IMR-90 (cell line): Measurements from ENCODE around the gene IP6K2. TPM values are rescaled to one million over a fixed set of nuclear protein-coding genes. Genes with fewer than 3 reads are reported as not detected.

Experiments
- ATAC-seq: fragments of 200-7000 bp; cut with Tn5 transposase; 2 replicates; pipeline ENCODE4 v1.9.1; 2020; ENCODE audit warnings: low read depth, mild to moderate bottlenecking, moderate library complexity
- BruUV-seq: library from RNA; stranded (reverse); fragments of 400-500 nt; replicated peaks from 2 replicates; lab custom pipeline; 2021; lab: Mats Ljungman, UMichigan
- CTCF ChIA-PET: fragments of 300-600 bp; formaldehyde crosslinking; extraction: SDS; loops from one replicate; lab custom pipeline; 2021; ENCODE audit warnings: antibody characterized with exemption; lab: Yijun Ruan, JAX
- POLR2A ChIA-PET: fragments of 300-600 bp; sonication (Branson Sonifier 250); formaldehyde crosslinking; loops from one replicate; lab custom pipeline; 2022; ENCODE audit warnings: antibody characterized with exemption; ENCODE audit not compliant: unreplicated experiment; lab: Charles Lee
- DNase-seq: peaks from one replicate; pipeline ENCODE4 v3.0.0; 2013
- H2AFZ ChIP-seq: replicated peaks from 2 replicates; pipeline ENCODE3; 2013; ENCODE audit warnings: low read length, mild to moderate bottlenecking; ENCODE audit not compliant: poor library complexity
- H2AK5ac ChIP-seq: 2 replicates; pipeline ENCODE4 v1.6.1; 2013; ENCODE audit warnings: low read depth, low read length, inconsistent platforms
- H2AK9ac ChIP-seq: replicated peaks from 2 replicates; pipeline ENCODE3; 2013; ENCODE audit warnings: mild to moderate bottlenecking, low read depth, low read length, moderate library complexity; ENCODE audit not compliant: poor library complexity
- H2BK120ac ChIP-seq: 2 replicates; pipeline ENCODE4 v1.6.1; 2013; ENCODE audit warnings: low read depth, low read length, inconsistent platforms
- H2BK15ac ChIP-seq: 3 replicates; pipeline ENCODE4 v1.6.1; 2013; ENCODE audit warnings: low read depth, low read length, inconsistent platforms
- H2BK20ac ChIP-seq: 2 replicates; pipeline ENCODE4 v1.6.1; 2013; ENCODE audit warnings: low read depth, mild to moderate bottlenecking, inconsistent platforms, low read length, moderate library complexity
- H2BK5ac ChIP-seq: 2 replicates; pipeline ENCODE4 v1.6.1; 2013; ENCODE audit warnings: mild to moderate bottlenecking, low read depth, low read length, inconsistent platforms; ENCODE audit not compliant: poor library complexity, severe bottlenecking
- H3K14ac ChIP-seq: replicated peaks from 2 replicates; pipeline ENCODE4 v1.6.1; 2013; ENCODE audit warnings: low read depth, low read length, inconsistent platforms
- H3K18ac ChIP-seq: 2 replicates; pipeline ENCODE4 v1.6.1; 2013; ENCODE audit warnings: low read depth, low read length, control low read depth
- H3K23ac ChIP-seq: 2 replicates; pipeline ENCODE4 v1.6.1; 2013; ENCODE audit warnings: low read depth, low read length, inconsistent platforms
- H3K27ac ChIP-seq: 2 replicates; pipeline ENCODE4 v1.5.1; 2013; ENCODE audit warnings: mild to moderate bottlenecking, control low read depth, low read length; ENCODE audit not compliant: insufficient read depth
- H3K27me3 ChIP-seq: 2 replicates; pipeline ENCODE4 v1.6.1; 2013; ENCODE audit warnings: low read length; ENCODE audit not compliant: control insufficient read depth, insufficient read depth
- H3K36me3 ChIP-seq: 2 replicates; pipeline ENCODE4 v1.6.1; 2013; ENCODE audit warnings: low read length, mixed read lengths; ENCODE audit not compliant: control insufficient read depth, insufficient read depth
- H3K4ac ChIP-seq: 2 replicates; pipeline ENCODE4 v1.6.1; 2013; ENCODE audit warnings: low read depth, low read length, inconsistent platforms
- H3K4me1 ChIP-seq: 2 replicates; pipeline ENCODE4 v1.6.1; 2013; ENCODE audit warnings: low read length, mixed read lengths; ENCODE audit not compliant: control insufficient read depth, insufficient read depth
- H3K4me2 ChIP-seq: 2 replicates; pipeline ENCODE4 v1.6.1; 2013; ENCODE audit warnings: low read depth, mild to moderate bottlenecking, control low read depth, low read length, moderate library complexity
- H3K4me3 ChIP-seq: 2 replicates; pipeline ENCODE4 v1.5.1; 2013; ENCODE audit warnings: low read depth, mild to moderate bottlenecking, control low read depth, low read length, moderate library complexity; ENCODE audit not compliant: insufficient read depth
- H3K56ac ChIP-seq: 2 replicates; pipeline ENCODE4 v1.6.1; 2013; ENCODE audit warnings: low read length, inconsistent platforms; ENCODE audit not compliant: insufficient read depth; ENCODE audit errors: extremely low read depth
- H3K79me1 ChIP-seq, 2 experiments: 2 replicates each; pipeline ENCODE4 v1.6.1; 2013; ENCODE audit warnings: low read length in 2 of 2, inconsistent platforms in 1 of 2, low read depth in 1 of 2
- H3K9ac ChIP-seq: 2 replicates; pipeline ENCODE4 v1.6.1; 2013; ENCODE audit warnings: low read depth, low read length, control low read depth
- H3K9me1 ChIP-seq: 2 replicates; pipeline ENCODE4 v1.6.1; 2013; ENCODE audit warnings: low read length, inconsistent platforms; ENCODE audit not compliant: insufficient read depth
- H3K9me3 ChIP-seq: 2 replicates; pipeline ENCODE4 v1.6.1; 2013; ENCODE audit warnings: low read length; ENCODE audit not compliant: control insufficient read depth, insufficient read depth
- H4K20me1 ChIP-seq: 2 replicates; pipeline ENCODE4 v1.6.1; 2013; ENCODE audit warnings: low read length, inconsistent platforms; ENCODE audit not compliant: insufficient read depth
- H4K5ac ChIP-seq: 2 replicates; pipeline ENCODE4 v1.6.1; 2013; ENCODE audit warnings: mild to moderate bottlenecking, low read depth, low read length, control low read depth
- H4K8ac ChIP-seq, 2 experiments: 2 replicates each; pipeline ENCODE4 v1.6.1; 2013; ENCODE audit warnings: low read depth in 2 of 2, low read length in 2 of 2, control low read depth in 1 of 2, inconsistent platforms in 1 of 2
- H4K91ac ChIP-seq: 2 replicates; pipeline ENCODE4 v1.6.1; 2013; ENCODE audit warnings: low read depth, low read length, inconsistent platforms; ENCODE audit not compliant: insufficient read depth
- BHLHE40 ChIP-seq: fragments of 150-350 bp; IDR thresholded peaks from 2 replicates; pipeline ENCODE4 v1.6.1; 2016; ENCODE audit warnings: mild to moderate bottlenecking, low read depth, low read length
- CTCF ChIP-seq: conservative IDR thresholded peaks from 2 replicates; pipeline ENCODE4 v1.5.1; 2012; ENCODE audit warnings: mild to moderate bottlenecking, low read depth, low read length, improper control_type of control experiment
- SMC3 ChIP-seq: fragments of 150-350 bp; IDR thresholded peaks from 2 replicates; pipeline ENCODE4 v1.6.1; 2016; ENCODE audit warnings: low read depth, mild to moderate bottlenecking, antibody characterized with exemption, low read length, moderate library complexity
- WGBS, 2 experiments: methylation state at CpG; one replicate each; pipeline versions ENCODE4 v1.1.5 to v1.1.7; 2013; ENCODE audit warnings: missing lambda C conversion rate in 2 of 2; ENCODE audit not compliant: insufficient read length in 1 of 2; ENCODE audit errors: extremely low coverage in 2 of 2; 5-methylcytosine and 5-hydroxymethylcytosine counted together
- dilution Hi-C: fragments of 300-500 bp; cut with HindIII; formaldehyde crosslinking; loops from one replicate; pipeline ENCODE4 v1.14.3; 2018; ENCODE audit warnings: low sequenced_read_pairs; ENCODE audit not compliant: unreplicated experiment
- in situ Hi-C: fragments of 300-500 bp; cut with MboI; formaldehyde crosslinking; loops from 3 replicates; pipeline ENCODE4 v1.14.3; 2019; ENCODE audit warnings: low sequenced_read_pairs, inconsistent platforms, mixed read lengths
- intact Hi-C: fragments of 100-400 bp; cut with micrococcal nuclease; formaldehyde crosslinking; loops from 2 replicates; pipeline ENCODE4 v1.10.0; 2022
- polyA plus RNA-seq, 3 experiments: library from polyadenylated mRNA; depleted of rRNA; stranded (reverse); fragments of >200 nt; gene quantifications; 2 replicates each; pipeline ENCODE4 v1.2.3, GENCODE V29; 2012; ENCODE audit warnings: low replicate concordance in 1 of 3
- total RNA-seq: library from RNA; depleted of rRNA; stranded (reverse); fragments of >200 nt; gene quantifications from 2 replicates; pipeline ENCODE4 v1.2.3, GENCODE V29; 2012

Gene IP6K2
- total and polyA plus RNA-seq, 2 of the 4 experiments (the other 2 are of a cell fraction): 73.7 to 169 TPM

DNA sequence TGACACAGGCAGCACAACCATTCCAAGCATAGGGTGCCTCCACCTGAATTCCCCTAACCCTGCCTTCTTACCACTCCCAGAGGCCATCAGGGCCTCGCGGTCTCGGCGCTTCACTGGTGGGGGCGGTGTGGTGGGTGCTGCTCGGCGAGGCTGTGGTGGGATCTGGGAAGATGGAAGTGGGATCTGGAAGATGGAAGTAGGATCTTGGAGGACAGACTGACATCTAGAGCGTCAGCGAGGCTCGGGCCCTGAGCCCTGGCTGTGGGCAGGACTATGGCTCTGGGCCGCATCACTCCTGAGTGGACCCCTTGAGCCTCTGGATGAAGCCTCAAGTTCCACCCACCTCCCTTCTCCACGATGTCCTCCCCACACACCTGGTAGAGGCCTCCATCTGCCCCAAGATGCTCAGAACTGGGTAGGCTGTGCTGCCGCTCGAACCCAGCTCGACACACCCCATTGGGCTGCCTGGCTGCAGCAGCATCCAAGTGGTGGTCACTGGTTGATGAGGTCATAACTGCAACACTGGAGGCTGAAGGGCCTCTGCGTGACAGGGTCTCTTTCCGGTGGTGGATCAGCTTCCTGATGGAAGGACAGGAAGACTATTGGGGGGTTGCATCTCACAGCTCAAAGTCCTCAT is 34.9 kb downstream of the IP6K2 start:
- H2BK5ac ChIP-seq: no peak overlapping the region
- no peak overlapping the region for H4K5ac ChIP-seq
- no peak overlapping the region for H2BK15ac ChIP-seq
- H2AK9ac ChIP-seq: peak overlapping the region; percentile 10
- ChIA-PET CTCF (no interaction called here), POLR2A (no interaction called here)
- H3K4me1 ChIP-seq: peaks cover 43% of the 10 kb centered on the region
- no peak for DNase-seq
- no peak overlapping the region for H2BK20ac ChIP-seq
- 100% methylated on average over 3 of the region's 17 CpGs; no CpG with 5 or more reads in 1 of the 2 experiments for WGBS, 2 experiments
- H4K91ac ChIP-seq: no peak overlapping the region
- no peaks in the 10 kb centered on the region for H3K27me3 ChIP-seq
- H3K36me3 ChIP-seq: peaks cover 50% of the 10 kb centered on the region
- no peak overlapping the region for H3K14ac ChIP-seq
- no peaks in the 10 kb centered on the region for H3K9me3 ChIP-seq
- H3K56ac ChIP-seq: no peak overlapping the region
- no peak overlapping the region for H3K4me2 ChIP-seq
- no peak overlapping the region for H3K9ac ChIP-seq
- H3K27ac ChIP-seq: no peak overlapping the region
- no peak overlapping the region for H3K4ac ChIP-seq
- H3K9me1 ChIP-seq: peaks cover 53% of the 10 kb centered on the region
- H3K18ac ChIP-seq: no peak overlapping the region
- peak overlapping the region; percentile 48 for H2AFZ ChIP-seq
- H4K20me1 ChIP-seq: peaks cover 28% of the 10 kb centered on the region
- no peak overlapping the region for H2BK120ac ChIP-seq
- dilution Hi-C loops: no loop called here
- 0 out of 2 replicates have a peak overlapping the region, but pooled peaks have one; percentile 6 for H2AK5ac ChIP-seq
- H3K4me3 ChIP-seq: no peak overlapping the region
- intact Hi-C loops: no loop called here
- no peak overlapping the region for H4K8ac ChIP-seq
- H3K79me1 ChIP-seq: peaks cover 22 to 76% of the 10 kb centered on the region in 2 experiments
- no peak overlapping the region for H3K23ac ChIP-seq
- BruUV-seq: no TSS peak
- TF ChIP-seq SMC3 (no peak), BHLHE40 (no peak), CTCF (no peak)
- no peak for ATAC-seq
- in situ Hi-C loops: no loop called here
